ENCODE measurements around the gene FOXP1.

Gene FOXP1

DNA sequence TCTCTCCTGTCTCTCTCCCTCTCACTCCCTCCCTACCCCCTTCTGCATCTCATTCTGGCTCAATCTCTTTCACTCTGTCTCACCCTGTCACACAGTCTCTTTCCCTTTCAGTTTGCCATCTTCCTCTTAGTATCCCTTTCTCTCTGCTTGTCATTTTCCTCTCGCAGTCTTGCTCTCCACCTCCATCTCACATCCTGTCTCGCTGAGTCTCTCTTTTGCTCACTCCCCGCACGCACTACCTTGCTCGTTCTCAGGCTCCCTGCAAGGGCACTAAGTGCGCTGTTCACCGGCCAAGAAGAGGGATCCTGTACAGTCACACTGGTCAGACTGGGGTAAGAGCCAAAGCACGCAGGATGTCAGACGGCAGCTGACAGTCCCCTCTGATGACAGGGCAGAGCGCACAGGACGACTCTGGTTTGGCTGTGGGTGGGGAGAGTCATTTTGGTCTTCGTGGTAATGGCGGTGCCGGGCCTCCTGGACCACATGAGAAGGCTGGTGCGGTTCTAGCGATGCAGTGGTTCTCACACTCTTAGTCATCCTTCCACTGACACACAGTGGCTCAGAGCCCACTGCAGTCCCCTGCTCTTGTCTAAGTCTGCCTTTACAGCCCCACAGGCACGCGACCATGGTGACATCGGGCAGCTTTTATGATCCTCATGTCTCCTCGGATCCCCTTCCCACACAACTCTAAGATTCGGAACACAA lies 356.8 kb downstream of the FOXP1 start:
- H3K27ac ChIP-seq (ENCODE audit: low read depth in 2 of 2, low read length in 2 of 2) = peak overlapping the region; percentile 49 to 58
- no peaks in the 10 kb centered on the region for H3K36me3 ChIP-seq (ENCODE audit: control insufficient read depth in 2 of 2, insufficient read depth in 2 of 2, low read length in 2 of 2)
- peak overlapping the region; percentile 7 to 31 for H3K9ac ChIP-seq (ENCODE audit: low read depth in 1 of 2, low read length in 2 of 2)
- H3K9me3 ChIP-seq (ENCODE audit: control insufficient read depth in 2 of 2, low read length in 2 of 2) = no peaks in the 10 kb centered on the region
- no peaks in the 10 kb centered on the region for H3K27me3 ChIP-seq (ENCODE audit: control insufficient read depth in 2 of 2, insufficient read depth in 2 of 2, low read length in 2 of 2)
- peaks cover 4 to 6% of the 10 kb centered on the region in 2 donors for H3K4me1 ChIP-seq (ENCODE audit: control insufficient read depth in 2 of 2, insufficient read depth in 2 of 2, low read length in 2 of 2)
- H3K4me3 ChIP-seq (ENCODE audit: low read length in 2 of 2) = peak overlapping the region; percentile 16 to 25

DNA sequence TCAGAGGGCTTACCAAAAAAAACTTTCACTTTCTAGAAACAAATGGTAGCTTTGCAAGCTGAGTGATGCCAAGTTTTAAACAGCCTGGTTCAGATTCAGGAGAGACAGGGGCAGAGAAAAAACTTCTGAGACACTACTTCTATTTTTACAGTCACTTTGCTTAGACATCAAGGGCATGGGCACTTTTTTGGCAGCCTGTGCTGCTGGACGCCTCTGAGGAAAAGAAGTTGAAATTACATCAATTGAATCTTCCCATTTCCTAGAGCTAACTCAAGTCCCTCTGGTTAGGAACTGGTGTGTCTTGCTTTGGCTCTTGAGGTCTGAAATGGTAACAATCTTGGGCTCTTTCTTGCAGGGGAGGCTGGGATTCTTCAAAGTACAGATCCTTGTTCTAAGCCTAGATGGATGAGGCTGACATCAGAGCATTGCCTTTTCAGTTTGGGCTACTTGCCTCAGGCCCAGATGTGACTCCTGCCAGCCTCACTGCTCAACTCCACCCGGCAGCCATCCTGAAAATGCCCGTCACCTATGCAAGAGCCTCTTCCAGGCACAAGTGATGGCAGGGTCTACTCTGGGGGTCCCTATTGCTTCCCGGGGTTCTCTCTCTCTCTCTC lies 357.5 kb downstream of the FOXP1 start:
- peak overlapping the region in 1 of 2 donors; percentile 31 for H3K9ac ChIP-seq (ENCODE audit: low read depth in 1 of 2, low read length in 2 of 2)
- peak overlapping the region in 1 of 2 donors; percentile 16 for H3K4me3 ChIP-seq (ENCODE audit: low read length in 2 of 2)
- peak overlapping the region in 1 of 2 donors; percentile 49 for H3K27ac ChIP-seq (ENCODE audit: low read depth in 2 of 2, low read length in 2 of 2)
- no peaks in the 10 kb centered on the region for H3K27me3 ChIP-seq (ENCODE audit: control insufficient read depth in 2 of 2, insufficient read depth in 2 of 2, low read length in 2 of 2)
- H3K9me3 ChIP-seq (ENCODE audit: control insufficient read depth in 2 of 2, low read length in 2 of 2) = no peaks in the 10 kb centered on the region
- peaks cover 4 to 6% of the 10 kb centered on the region in 2 donors for H3K4me1 ChIP-seq (ENCODE audit: control insufficient read depth in 2 of 2, insufficient read depth in 2 of 2, low read length in 2 of 2)
- no peaks in the 10 kb centered on the region for H3K36me3 ChIP-seq (ENCODE audit: control insufficient read depth in 2 of 2, insufficient read depth in 2 of 2, low read length in 2 of 2)

GRCh38 chr3:71225002-71225684 lies 358.4 kb downstream of the FOXP1 start:
- no peaks in the 10 kb centered on the region for H3K27me3 ChIP-seq (ENCODE audit: control insufficient read depth in 2 of 2, insufficient read depth in 2 of 2, low read length in 2 of 2)
- H3K27ac ChIP-seq (ENCODE audit: low read depth in 2 of 2, low read length in 2 of 2) = peak overlapping the region in 1 of 2 donors; percentile 49
- H3K4me3 ChIP-seq (ENCODE audit: low read length in 2 of 2) = no peak overlapping the region
- no peaks in the 10 kb centered on the region for H3K9me3 ChIP-seq (ENCODE audit: control insufficient read depth in 2 of 2, low read length in 2 of 2)
- H3K4me1 ChIP-seq (ENCODE audit: control insufficient read depth in 2 of 2, insufficient read depth in 2 of 2, low read length in 2 of 2) = peaks cover 4 to 6% of the 10 kb centered on the region in 2 donors
- peak overlapping the region in 1 of 2 donors; percentile 31 for H3K9ac ChIP-seq (ENCODE audit: low read depth in 1 of 2, low read length in 2 of 2)
- no peaks in the 10 kb centered on the region for H3K36me3 ChIP-seq (ENCODE audit: control insufficient read depth in 2 of 2, insufficient read depth in 2 of 2, low read length in 2 of 2)

- no peaks in the 10 kb centered on the region for H3K36me3 ChIP-seq (ENCODE audit: control insufficient read depth in 2 of 2, insufficient read depth in 2 of 2, low read length in 2 of 2)
- H3K4me1 ChIP-seq (ENCODE audit: control insufficient read depth in 2 of 2, insufficient read depth in 2 of 2, low read length in 2 of 2) = peaks cover 0 to 2% of the 10 kb centered on the region in 2 donors
- H3K27me3 ChIP-seq (ENCODE audit: control insufficient read depth in 2 of 2, insufficient read depth in 2 of 2, low read length in 2 of 2) = no peaks in the 10 kb centered on the region
- no peak overlapping the region for H3K9ac ChIP-seq (ENCODE audit: low read depth in 1 of 2, low read length in 2 of 2)
- no peak overlapping the region for H3K27ac ChIP-seq (ENCODE audit: low read depth in 2 of 2, low read length in 2 of 2)
- no peak overlapping the region for H3K4me3 ChIP-seq (ENCODE audit: low read length in 2 of 2)
- no peaks in the 10 kb centered on the region for H3K9me3 ChIP-seq (ENCODE audit: control insufficient read depth in 2 of 2, low read length in 2 of 2)
Observed at GRCh38 chr3:71219744-71220638, 363.5 kb downstream of the FOXP1 start.

DNA sequence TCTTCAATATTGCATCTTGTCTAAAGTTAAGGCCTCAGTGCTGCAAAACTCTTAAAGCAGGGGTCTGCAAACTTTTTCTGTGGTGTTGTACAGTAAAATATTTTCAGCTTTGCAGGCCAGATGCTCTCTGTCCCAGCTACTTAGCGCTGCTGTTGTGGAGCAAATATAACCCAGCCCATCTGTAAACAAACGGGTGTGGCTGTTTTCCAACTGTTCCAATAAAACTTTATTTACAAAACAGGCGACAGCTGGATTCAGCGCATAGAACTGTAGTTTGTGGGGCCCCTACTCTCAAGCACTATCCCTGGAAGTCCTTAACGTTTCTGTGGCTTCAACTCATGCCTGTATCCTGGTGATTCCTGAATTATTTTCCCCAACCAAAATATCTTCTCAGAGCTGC lies 365.0 kb downstream of the FOXP1 start:
- H3K27ac ChIP-seq (ENCODE audit: low read depth in 2 of 2, low read length in 2 of 2) = no peak overlapping the region
- no peaks in the 10 kb centered on the region for H3K9me3 ChIP-seq (ENCODE audit: control insufficient read depth in 2 of 2, low read length in 2 of 2)
- H3K36me3 ChIP-seq (ENCODE audit: control insufficient read depth in 2 of 2, insufficient read depth in 2 of 2, low read length in 2 of 2) = no peaks in the 10 kb centered on the region
- H3K9ac ChIP-seq (ENCODE audit: low read depth in 1 of 2, low read length in 2 of 2) = no peak overlapping the region
- peaks cover 0 to 2% of the 10 kb centered on the region in 2 donors for H3K4me1 ChIP-seq (ENCODE audit: control insufficient read depth in 2 of 2, insufficient read depth in 2 of 2, low read length in 2 of 2)
- no peak overlapping the region for H3K4me3 ChIP-seq (ENCODE audit: low read length in 2 of 2)
- H3K27me3 ChIP-seq (ENCODE audit: control insufficient read depth in 2 of 2, insufficient read depth in 2 of 2, low read length in 2 of 2) = no peaks in the 10 kb centered on the region

DNA sequence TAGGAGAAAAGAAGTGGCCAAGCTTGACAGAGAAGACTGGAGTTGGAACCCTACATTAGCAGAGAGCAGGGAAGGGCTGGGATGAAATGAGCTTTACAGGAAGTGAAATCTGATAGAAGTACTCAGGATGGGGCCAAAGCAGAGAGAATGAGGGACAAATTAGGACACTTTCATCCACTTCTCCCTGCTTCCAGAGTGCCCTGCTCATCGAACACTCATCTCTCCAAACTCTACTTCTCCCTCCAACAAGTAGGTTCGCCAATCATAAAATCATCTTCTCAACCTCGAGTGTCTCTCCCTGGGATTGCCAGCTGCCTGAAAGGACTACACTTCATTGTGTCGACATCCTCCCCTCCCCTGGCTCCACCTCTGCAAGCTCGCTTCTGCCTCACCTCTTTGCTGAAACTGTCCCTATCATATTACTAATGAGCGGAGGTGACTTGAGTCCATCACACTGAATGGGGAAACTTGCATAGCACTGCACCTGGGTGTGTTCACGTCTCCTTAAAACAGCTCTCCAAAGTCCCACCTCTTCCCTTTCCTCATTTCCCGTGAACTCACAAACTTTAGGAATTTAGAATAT lies 365.8 kb downstream of the FOXP1 start:
- H3K9ac ChIP-seq (ENCODE audit: low read depth in 1 of 2, low read length in 2 of 2) = no peak overlapping the region

GRCh38 chr3:71215351-71215750 lies 368.2 kb downstream of the FOXP1 start:
- no peaks in the 10 kb centered on the region for H3K27me3 ChIP-seq (ENCODE audit: control insufficient read depth in 2 of 2, insufficient read depth in 2 of 2, low read length in 2 of 2)
- H3K4me1 ChIP-seq (ENCODE audit: control insufficient read depth in 2 of 2, insufficient read depth in 2 of 2, low read length in 2 of 2) = peaks cover 0 to 2% of the 10 kb centered on the region in 2 donors
- H3K4me3 ChIP-seq (ENCODE audit: low read length in 2 of 2) = no peak overlapping the region
- H3K9me3 ChIP-seq (ENCODE audit: control insufficient read depth in 2 of 2, low read length in 2 of 2) = no peaks in the 10 kb centered on the region
- no peak overlapping the region for H3K27ac ChIP-seq (ENCODE audit: low read depth in 2 of 2, low read length in 2 of 2)
- no peak overlapping the region for H3K9ac ChIP-seq (ENCODE audit: low read depth in 1 of 2, low read length in 2 of 2)
- H3K36me3 ChIP-seq (ENCODE audit: control insufficient read depth in 2 of 2, insufficient read depth in 2 of 2, low read length in 2 of 2) = no peaks in the 10 kb centered on the region

More for the DNA sequence above, 365.8 kb downstream of the FOXP1 start:
- H3K27me3 ChIP-seq (ENCODE audit: control insufficient read depth in 2 of 2, insufficient read depth in 2 of 2, low read length in 2 of 2) = no peaks in the 10 kb centered on the region
- H3K9me3 ChIP-seq (ENCODE audit: control insufficient read depth in 2 of 2, low read length in 2 of 2) = no peaks in the 10 kb centered on the region
- no peak overlapping the region for H3K4me3 ChIP-seq (ENCODE audit: low read length in 2 of 2)
- no peak overlapping the region for H3K27ac ChIP-seq (ENCODE audit: low read depth in 2 of 2, low read length in 2 of 2)
- no peaks in the 10 kb centered on the region for H3K36me3 ChIP-seq (ENCODE audit: control insufficient read depth in 2 of 2, insufficient read depth in 2 of 2, low read length in 2 of 2)
- peaks cover 0 to 2% of the 10 kb centered on the region in 2 donors for H3K4me1 ChIP-seq (ENCODE audit: control insufficient read depth in 2 of 2, insufficient read depth in 2 of 2, low read length in 2 of 2)

- no peak overlapping the region for H3K9ac ChIP-seq (ENCODE audit: low read depth in 1 of 2, low read length in 2 of 2)
- H3K4me1 ChIP-seq (ENCODE audit: control insufficient read depth in 2 of 2, insufficient read depth in 2 of 2, low read length in 2 of 2) = peaks cover 0 to 2% of the 10 kb centered on the region in 2 donors
- no peak overlapping the region for H3K4me3 ChIP-seq (ENCODE audit: low read length in 2 of 2)
- no peaks in the 10 kb centered on the region for H3K9me3 ChIP-seq (ENCODE audit: control insufficient read depth in 2 of 2, low read length in 2 of 2)
- no peaks in the 10 kb centered on the region for H3K27me3 ChIP-seq (ENCODE audit: control insufficient read depth in 2 of 2, insufficient read depth in 2 of 2, low read length in 2 of 2)
- no peaks in the 10 kb centered on the region for H3K36me3 ChIP-seq (ENCODE audit: control insufficient read depth in 2 of 2, insufficient read depth in 2 of 2, low read length in 2 of 2)
- no peak overlapping the region for H3K27ac ChIP-seq (ENCODE audit: low read depth in 2 of 2, low read length in 2 of 2)
Observed at GRCh38 chr3:71214797-71215196, 368.7 kb downstream of the FOXP1 start.

DNA sequence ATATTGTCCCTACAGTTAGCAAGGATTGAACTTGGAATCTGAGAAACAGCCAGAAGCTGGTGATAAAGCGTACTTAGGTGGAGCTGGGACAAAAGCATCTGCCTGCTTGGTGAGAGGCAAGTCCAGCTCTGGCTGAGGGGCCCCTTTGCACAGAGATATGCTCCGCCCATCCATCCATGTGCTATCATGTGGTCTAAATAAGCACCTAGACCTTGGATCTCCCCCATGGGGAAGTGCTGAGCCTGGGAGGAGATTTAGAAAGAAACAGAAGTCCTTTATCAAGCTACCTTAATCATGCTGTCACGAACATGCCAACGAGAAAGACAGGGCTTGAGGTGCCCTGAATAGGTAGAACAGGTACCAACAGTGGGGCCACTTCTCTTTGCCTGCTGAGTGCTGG lies 369.5 kb downstream of the FOXP1 start:
- no peaks in the 10 kb centered on the region for H3K9me3 ChIP-seq (ENCODE audit: control insufficient read depth in 2 of 2, low read length in 2 of 2)
- no peak overlapping the region for H3K9ac ChIP-seq (ENCODE audit: low read depth in 1 of 2, low read length in 2 of 2)
- no peak overlapping the region for H3K4me3 ChIP-seq (ENCODE audit: low read length in 2 of 2)
- H3K4me1 ChIP-seq (ENCODE audit: control insufficient read depth in 2 of 2, insufficient read depth in 2 of 2, low read length in 2 of 2) = peaks cover 0 to 7% of the 10 kb centered on the region in 2 donors
- no peaks in the 10 kb centered on the region for H3K27me3 ChIP-seq (ENCODE audit: control insufficient read depth in 2 of 2, insufficient read depth in 2 of 2, low read length in 2 of 2)
- no peak overlapping the region for H3K27ac ChIP-seq (ENCODE audit: low read depth in 2 of 2, low read length in 2 of 2)
- H3K36me3 ChIP-seq (ENCODE audit: control insufficient read depth in 2 of 2, insufficient read depth in 2 of 2, low read length in 2 of 2) = no peaks in the 10 kb centered on the region

Measured in mucosa of rectum (tissue), 2 donors.